ENCODE measurements around the gene CLK4.

The CLK4 gene

DNA sequence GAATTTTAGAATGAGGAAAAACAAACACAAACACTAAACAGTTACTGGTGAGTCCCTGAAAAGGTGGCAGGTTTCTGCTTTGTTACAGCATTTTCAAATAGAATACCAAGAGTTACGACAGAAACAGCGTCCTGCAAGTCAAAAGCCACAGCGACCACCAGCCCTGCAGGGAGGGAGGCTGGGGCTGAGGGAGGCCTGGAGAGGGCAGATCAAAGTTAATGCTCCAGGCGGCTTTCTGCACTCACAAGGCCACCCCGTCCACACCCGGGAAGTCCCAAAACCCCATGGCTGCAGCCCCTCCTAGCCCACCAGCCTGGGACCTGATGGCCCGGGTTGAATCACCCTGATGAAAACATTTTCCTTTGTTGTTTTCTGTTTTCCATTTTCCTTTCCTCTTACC, 65.9 kb downstream of the CLK4 start:
- DNase-seq (ENCODE audit: insufficient read length, low spot score) (no peak), FAIRE-seq (no peak)

DNA sequence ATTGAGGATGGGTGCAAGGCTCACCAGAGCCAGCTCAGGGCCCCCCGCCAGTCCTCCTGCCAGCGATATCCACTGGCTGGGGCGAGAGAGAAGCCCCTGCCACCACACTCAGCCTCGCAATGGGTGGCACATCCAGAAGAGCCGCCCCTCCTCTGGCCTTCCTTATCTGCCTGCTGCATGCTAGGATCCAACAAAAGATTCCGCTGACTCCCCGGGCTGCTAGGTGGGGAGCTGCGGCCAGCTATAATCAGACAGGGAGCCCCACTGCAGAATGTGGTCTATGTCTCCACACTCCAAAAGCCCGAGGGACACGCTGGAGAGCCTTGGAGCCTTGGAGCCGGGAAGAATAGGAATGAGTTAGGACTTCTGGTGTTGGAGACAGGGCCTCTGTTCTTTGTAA, 69.4 kb downstream of the CLK4 start:
- DNase-seq (ENCODE audit: insufficient read length, low spot score) (no peak), FAIRE-seq (no peak)

DNA sequence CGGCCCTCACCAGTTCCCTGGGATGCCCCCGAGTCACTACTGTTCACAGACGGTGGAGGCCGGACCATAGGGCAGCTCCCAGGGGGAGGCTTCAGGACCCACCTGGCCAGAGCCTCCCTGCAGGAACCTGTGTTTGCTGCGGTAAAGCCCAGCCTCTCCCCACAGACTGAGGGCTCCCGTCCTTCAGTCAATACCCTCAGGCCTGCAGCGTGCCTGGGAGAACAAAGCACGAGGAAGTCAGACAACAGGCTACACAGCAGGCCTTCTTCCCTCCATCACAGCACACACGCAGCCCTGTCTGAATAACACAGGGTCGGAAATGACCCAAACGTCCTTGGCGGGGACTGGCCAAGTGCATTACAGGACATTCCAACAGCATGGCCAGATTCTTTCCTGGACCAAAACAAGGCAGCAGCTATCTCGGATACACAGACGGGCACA, 71.1 kb downstream of the CLK4 start:
- no peak for FAIRE-seq
- no peak for DNase-seq (ENCODE audit: insufficient read length, low spot score)

DNA sequence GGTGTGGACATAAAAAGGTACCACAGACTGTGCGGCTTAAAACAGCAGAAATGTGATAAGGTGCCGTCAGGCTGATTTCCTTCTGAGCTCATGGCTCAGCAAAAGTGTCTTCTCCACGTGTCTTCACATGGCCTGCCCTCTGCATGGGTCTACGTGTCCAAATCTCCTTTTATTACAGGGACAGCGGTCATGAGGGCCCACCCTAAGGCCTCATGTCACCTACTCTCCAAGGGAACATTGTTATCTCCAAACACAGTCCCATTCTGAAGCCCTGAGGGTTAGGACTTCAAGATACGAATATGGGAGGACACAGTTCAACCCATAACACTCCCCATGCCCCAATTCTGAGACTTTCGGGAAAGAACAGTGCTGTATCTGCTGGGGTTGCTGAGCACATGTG, 71.8 kb downstream of the CLK4 start:
- FAIRE-seq (no peak), DNase-seq (ENCODE audit: insufficient read length, low spot score) (no peak)

DNA sequence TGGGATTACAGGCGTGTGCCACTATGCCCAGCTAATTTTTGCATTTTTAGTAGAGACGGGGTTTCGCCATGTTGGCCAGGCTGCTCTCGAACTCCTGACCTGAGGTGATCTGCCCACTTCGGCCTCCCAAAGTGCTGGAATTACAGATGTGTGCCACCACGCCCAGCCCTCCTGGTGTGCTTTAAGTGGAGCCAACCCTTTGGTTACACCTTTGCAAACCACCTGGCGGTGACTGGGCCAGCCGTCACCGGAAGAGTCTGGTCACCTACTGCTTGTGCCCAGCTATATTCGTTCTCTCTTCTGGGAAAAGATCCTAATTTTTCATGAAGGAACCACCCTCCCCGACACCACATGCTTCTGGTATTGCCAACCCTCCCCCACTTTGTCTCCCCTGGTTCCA, 72.5 kb downstream of the CLK4 start:
- DNase-seq (ENCODE audit: insufficient read length, low spot score) (no peak), FAIRE-seq (no peak)

DNA sequence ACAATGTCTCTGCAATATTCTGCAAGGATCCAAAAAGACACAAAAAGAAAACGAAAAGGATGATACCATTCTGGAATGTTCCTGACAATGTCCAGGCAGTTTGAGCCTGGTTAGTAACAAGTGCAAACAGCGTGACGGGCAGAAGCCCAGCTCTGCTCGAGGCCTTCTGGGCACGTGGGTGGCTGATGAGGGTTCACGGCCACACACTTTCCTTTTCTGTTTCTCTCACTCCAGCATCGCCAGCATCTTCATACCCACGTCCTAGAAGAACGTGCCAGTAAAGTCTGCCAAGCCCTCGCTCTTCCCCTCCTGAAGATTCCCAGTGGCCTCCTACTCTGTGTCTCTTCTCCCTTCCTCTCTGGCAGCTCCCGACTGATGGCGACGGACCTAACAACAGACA, 73.3 kb downstream of the CLK4 start:
- FAIRE-seq (no peak), DNase-seq (ENCODE audit: insufficient read length, low spot score) (no peak)

Measured in HTR-8/SVneo (cell line).